Spleen (tissue), 11 donors: Measurements from ENCODE around the gene TYW1B. TPM values are rescaled to one million over a fixed set of nuclear protein-coding genes. Genes with fewer than 3 reads are reported as not detected.
"Not testable (repeated sequence)": the region's sequence is repeated elsewhere in the genome, so short reads cannot be mapped to it uniquely, and the experiment has no call there.

Source experiments
- DNase-seq: peaks from one replicate; pipeline ENCODE4 v3.0.0-alpha.2; 2020
- H3K27ac ChIP-seq, 8 donors: fragments of 200-600 bp; sonication (generic) in 7 of 8; 1 replicate in 4 of 8; 2 replicates in 4 of 8; pipeline versions ENCODE4 v1.5.0 to v1.8.0; 2016 to 2021; ENCODE audit warnings: inconsistent platforms in 4 of 8, mild to moderate bottlenecking in 4 of 8, moderate library complexity in 1 of 8
- H3K27me3 ChIP-seq, 7 donors: fragments of 200-600 bp; sonication (generic) in 6 of 7; replicated peaks in 1 of 7; 1 replicate in 4 of 7; 2 replicates in 3 of 7; pipeline versions ENCODE4 v1.5.0 to v1.8.0; 2016 to 2021; ENCODE audit warnings: inconsistent platforms in 3 of 7, mild to moderate bottlenecking in 1 of 7
- H3K36me3 ChIP-seq, 6 donors: fragments of 200-600 bp; sonication (generic) in 5 of 6; 1 replicate in 4 of 6; 2 replicates in 2 of 6; pipeline versions ENCODE4 v1.5.0 to v1.8.0; 2016 to 2021; ENCODE audit warnings: inconsistent platforms in 2 of 6
- H3K4me1 ChIP-seq, 6 donors: fragments of 200-600 bp; sonication (generic) in 5 of 6; 1 replicate in 3 of 6; 2 replicates in 3 of 6; pipeline versions ENCODE4 v1.5.0 to v1.8.0; 2016 to 2021; ENCODE audit warnings: inconsistent platforms in 3 of 6
- H3K4me3 ChIP-seq, 8 donors: fragments of 200-600 bp; sonication (generic) in 7 of 8; 1 replicate in 4 of 8; 2 replicates in 4 of 8; pipeline versions ENCODE4 v1.5.0 to v1.8.0; 2016 to 2021; ENCODE audit warnings: inconsistent platforms in 4 of 8, mild to moderate bottlenecking in 4 of 8, moderate library complexity in 2 of 8
- H3K9me3 ChIP-seq, 8 donors: fragments of 200-600 bp; sonication (generic) in 7 of 8; 1 replicate in 4 of 8; 2 replicates in 4 of 8; pipeline versions ENCODE4 v1.5.0 to v1.8.0; 2016 to 2021; ENCODE audit warnings: inconsistent platforms in 4 of 8
- POLR2A ChIP-seq, 3 donors: fragments of 450-650 bp; IDR thresholded peaks; one replicate each; pipeline ENCODE4 v1.5.1; 2017; ENCODE audit warnings: antibody characterized with exemption in 3 of 3, mild to moderate bottlenecking in 1 of 3
- POLR2AphosphoS5 ChIP-seq, 3 donors: sonication (generic); formaldehyde crosslinking; IDR thresholded peaks; one replicate each; pipeline ENCODE4 v1.5.1; 2017; ENCODE audit warnings: antibody characterized with exemption in 3 of 3
- WGBS, 5 donors: extraction: QIAGEN DNeasy Blood & Tissue Kit in 3 of 5; methylation state at CpG; one replicate each; pipeline versions ENCODE4 v1.1.5 to v1.1.7; 2013 to 2018; 5-methylcytosine and 5-hydroxymethylcytosine counted together
- intact Hi-C: fragments of 100-400 bp; cut with DNase I; formaldehyde crosslinking; loops from one replicate; pipeline ENCODE4 v1.15.0; 2023; ENCODE audit warnings: low total_unique reads
- polyA plus RNA-seq, 3 donors: library from polyadenylated mRNA; stranded (reverse); fragments of 200-250 nt; gene quantifications; one replicate each; pipeline ENCODE4 v1.2.1, GENCODE V29; 2013
- total RNA-seq, 7 donors: library from RNA; depleted of rRNA in 3 of 7; stranded (reverse); fragments of >200 nt in 3 of 7; fragmentation: NEBNext Ultra II Directional in 4 of 7; extraction: Animal tissue kit (Norgen Biotek cat#: 25700) in 4 of 7; gene quantifications; one replicate each; pipeline versions ENCODE4 v1.1.0 to v1.2.1, GENCODE V29; 2016 to 2021
- TF ChIP-seq, protein P1 (sequence below), 11 experiments: fragments of 200-600 bp in 7 of 11; fragments of 450-650 bp in 4 of 11; sonication (generic) in 4 of 11; IDR thresholded peaks in 8 of 11; conservative IDR thresholded peaks in 3 of 11; 1 replicate in 7 of 11; 2 replicates in 4 of 11; pipeline versions ENCODE4 v1.4.0 to v1.8.0; 2016 to 2021; ENCODE audit warnings: antibody characterized with exemption in 11 of 11, inconsistent platforms in 4 of 11, mild to moderate bottlenecking in 1 of 11
- donor health status: healthy with polysubstance abuse.
- donor health status: DM: no; HTN: no; CAD: no; lungs with moderate emphysema.
- donor health status: DM: no; HTN: no; CAD: no.
- donor health status: Bipolar disorder and iron deficiency.
- donor health status: healthy.
- donor health status: DM: no; HTN: no; CAD: no.
- donor health status: DM: yes; HTN: yes; CAD: no.

TYW1B gene
- total and polyA plus RNA-seq, 10 donors, result 1.2 to 8.3 (median 4.1) TPM

DNA sequence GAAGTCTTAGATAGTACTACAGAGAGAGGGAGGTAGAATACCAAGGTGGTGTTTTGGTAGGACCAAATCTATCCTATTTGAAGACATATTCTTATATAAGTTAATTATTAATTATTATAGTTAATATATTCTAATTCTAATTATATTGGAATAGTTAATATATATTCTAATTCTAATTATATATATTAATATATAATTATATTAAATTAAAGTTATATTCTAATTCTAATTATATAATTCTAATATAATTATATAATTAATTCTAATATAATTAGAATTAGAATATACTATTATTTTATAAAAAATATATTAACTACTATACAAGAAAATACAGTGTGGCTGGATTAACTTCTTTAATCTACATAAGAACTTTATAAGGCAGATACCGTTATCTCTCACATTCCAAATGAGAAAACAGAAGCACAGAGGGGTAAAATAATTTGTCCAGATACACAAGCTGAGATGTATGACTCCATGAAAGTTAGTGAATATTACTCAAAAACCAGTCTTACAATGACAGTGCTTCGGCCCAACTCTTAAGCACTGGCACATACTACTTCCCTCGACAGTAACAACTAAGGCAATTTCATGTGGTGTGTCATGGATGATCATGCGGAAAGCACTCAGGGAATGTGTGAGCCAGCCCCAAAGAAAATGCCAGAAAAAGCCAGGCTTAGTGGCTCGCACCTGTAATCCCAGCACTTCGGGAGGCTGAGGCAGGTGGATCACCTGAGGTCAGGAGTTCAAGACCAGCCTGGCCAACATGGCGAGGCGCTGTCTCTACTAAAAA, 42.6 kb downstream of the TYW1B start:
- intact Hi-C loops, result no loop called here
- no peak overlapping the region for H3K4me3 ChIP-seq
- no peak overlapping the region for H3K27ac ChIP-seq
- TF ChIP-seq POLR2A (IDR thresholded peaks at IDR 0.05) (no peak), POLR2AphosphoS5 (IDR thresholded peaks at IDR 0.05) (no peak)
- DNase-seq, result no peak
- no peaks in the 10 kb centered on the region for H3K27me3 ChIP-seq
- WGBS, 5 donors, result 94 to 98% (median 95%) methylated on average over 8 of the region's 8 CpGs
- no peaks in the 10 kb centered on the region for H3K9me3 ChIP-seq
- no peaks in the 10 kb centered on the region for H3K4me1 ChIP-seq
- no peaks in the 10 kb centered on the region for H3K36me3 ChIP-seq

DNA sequence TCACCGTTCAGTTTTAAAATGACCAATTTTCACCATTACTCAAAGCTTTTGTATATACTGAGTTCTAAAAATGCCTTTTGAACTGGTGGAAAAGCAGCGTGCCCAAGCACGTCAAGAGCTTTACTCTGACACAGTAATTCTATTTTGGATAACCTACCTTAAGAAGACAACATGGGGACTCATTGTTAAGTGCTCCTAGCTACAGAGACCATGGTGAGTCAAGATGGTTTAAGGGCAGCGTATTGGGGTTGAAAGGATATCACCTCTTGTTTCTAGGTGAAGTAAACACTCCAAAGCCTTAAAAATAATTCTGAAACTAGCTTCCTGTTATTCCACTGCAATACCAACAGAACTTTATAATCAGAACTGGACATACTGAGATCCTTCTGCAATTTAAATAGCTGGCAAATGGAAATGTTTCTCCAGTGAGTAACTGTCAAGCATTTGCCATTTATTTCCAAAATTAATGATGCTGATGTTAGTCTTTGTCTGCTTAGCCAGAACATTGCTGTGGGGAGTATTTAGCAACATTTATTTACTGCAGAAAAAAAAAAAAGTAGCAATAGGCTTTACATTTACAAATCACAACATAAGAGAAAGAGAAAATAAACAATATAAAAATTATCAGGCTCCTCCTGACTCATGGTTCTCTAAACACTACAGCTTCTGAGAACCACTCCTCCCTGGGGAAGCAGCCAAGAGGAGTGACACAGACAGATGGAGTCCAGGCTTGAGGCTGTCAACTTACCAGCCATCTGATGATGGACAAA, 44.2 kb downstream of the TYW1B start:
- H3K36me3 ChIP-seq, H3K9me3 ChIP-seq, DNase-seq, H3K4me1 ChIP-seq, H3K27me3 ChIP-seq, H3K4me3 ChIP-seq, H3K27ac ChIP-seq, intact Hi-C loops: not testable (repeated sequence)
- WGBS, 5 donors, result 68 to 91% (median 73%) methylated on average over 4 of the region's 4 CpGs

DNA sequence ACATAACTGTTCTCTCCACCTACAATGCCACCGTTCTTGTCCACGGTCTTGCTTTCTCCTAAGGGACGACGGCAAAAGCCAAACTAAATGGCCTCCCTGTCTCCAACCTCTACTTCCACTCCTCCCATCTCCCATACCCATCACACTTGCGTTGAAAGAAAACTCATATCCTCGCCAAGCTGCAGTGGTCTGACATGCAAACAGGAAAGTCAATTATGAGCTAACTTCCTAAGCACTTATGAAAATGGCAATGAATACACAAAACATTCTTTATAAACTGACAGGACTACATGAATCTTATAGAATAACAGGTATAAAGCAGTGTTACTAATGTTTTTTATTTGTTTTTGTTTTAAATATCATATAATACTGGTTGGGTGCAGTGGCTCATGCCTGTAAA, 46.4 kb downstream of the TYW1B start:
- H3K4me3 ChIP-seq, result no peak overlapping the region
- no peaks in the 10 kb centered on the region for H3K9me3 ChIP-seq
- DNase-seq, result no peak
- H3K27me3 ChIP-seq, result no peaks in the 10 kb centered on the region
- H3K4me1 ChIP-seq, result no peaks in the 10 kb centered on the region
- peaks cover 0 to 6% (median 0%) of the 10 kb centered on the region in 6 donors for H3K36me3 ChIP-seq
- TF ChIP-seq, protein P1, sequence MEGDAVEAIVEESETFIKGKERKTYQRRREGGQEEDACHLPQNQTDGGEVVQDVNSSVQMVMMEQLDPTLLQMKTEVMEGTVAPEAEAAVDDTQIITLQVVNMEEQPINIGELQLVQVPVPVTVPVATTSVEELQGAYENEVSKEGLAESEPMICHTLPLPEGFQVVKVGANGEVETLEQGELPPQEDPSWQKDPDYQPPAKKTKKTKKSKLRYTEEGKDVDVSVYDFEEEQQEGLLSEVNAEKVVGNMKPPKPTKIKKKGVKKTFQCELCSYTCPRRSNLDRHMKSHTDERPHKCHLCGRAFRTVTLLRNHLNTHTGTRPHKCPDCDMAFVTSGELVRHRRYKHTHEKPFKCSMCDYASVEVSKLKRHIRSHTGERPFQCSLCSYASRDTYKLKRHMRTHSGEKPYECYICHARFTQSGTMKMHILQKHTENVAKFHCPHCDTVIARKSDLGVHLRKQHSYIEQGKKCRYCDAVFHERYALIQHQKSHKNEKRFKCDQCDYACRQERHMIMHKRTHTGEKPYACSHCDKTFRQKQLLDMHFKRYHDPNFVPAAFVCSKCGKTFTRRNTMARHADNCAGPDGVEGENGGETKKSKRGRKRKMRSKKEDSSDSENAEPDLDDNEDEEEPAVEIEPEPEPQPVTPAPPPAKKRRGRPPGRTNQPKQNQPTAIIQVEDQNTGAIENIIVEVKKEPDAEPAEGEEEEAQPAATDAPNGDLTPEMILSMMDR (IDR thresholded peaks at IDR 0.05 in 8 of 11, conservative IDR thresholded peaks at IDR 0.05 in 3 of 11), result no peak
- no peak for TF ChIP-seq POLR2A (IDR thresholded peaks at IDR 0.05)
- no peak for TF ChIP-seq POLR2AphosphoS5 (IDR thresholded peaks at IDR 0.05)
- no peak overlapping the region for H3K27ac ChIP-seq
- 67 to 89% (median 70%) methylated on average over 6 of the region's 6 CpGs for WGBS, 5 donors
- intact Hi-C loops, result no loop called here

DNA sequence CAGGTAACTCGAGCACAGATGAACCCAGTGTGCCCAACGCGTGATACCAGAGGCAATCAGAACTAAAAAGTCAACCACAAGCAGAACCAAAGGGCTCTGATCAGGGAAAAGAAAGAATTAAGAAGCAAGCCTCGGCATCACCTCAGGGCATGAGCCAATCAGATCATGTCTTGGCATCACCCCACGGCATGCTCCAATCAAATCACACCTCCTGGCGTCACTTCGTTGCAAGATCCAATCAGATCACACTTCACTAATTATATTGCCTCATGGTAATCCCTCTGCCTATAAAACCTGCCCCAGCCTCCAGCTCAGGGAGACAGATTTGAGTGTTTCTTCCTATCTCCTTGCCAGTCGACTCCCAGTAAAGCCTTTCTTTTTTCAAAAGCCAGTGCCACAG, 46.8 kb downstream of the TYW1B start:
- H3K4me3 ChIP-seq, result no peak overlapping the region
- H3K27ac ChIP-seq, result no peak overlapping the region
- no peaks in the 10 kb centered on the region for H3K4me1 ChIP-seq
- H3K36me3 ChIP-seq, result peaks cover 0 to 9% (median under 1%) of the 10 kb centered on the region in 6 donors
- TF ChIP-seq POLR2AphosphoS5 (IDR thresholded peaks at IDR 0.05), result no peak
- no peak for TF ChIP-seq POLR2A (IDR thresholded peaks at IDR 0.05)
- no peaks in the 10 kb centered on the region for H3K9me3 ChIP-seq
- WGBS, 5 donors, result 94 to 98% (median 96%) methylated on average over 8 of the region's 8 CpGs
- H3K27me3 ChIP-seq, result no peaks in the 10 kb centered on the region
- intact Hi-C loops, result no loop called here
- no peak for DNase-seq

DNA sequence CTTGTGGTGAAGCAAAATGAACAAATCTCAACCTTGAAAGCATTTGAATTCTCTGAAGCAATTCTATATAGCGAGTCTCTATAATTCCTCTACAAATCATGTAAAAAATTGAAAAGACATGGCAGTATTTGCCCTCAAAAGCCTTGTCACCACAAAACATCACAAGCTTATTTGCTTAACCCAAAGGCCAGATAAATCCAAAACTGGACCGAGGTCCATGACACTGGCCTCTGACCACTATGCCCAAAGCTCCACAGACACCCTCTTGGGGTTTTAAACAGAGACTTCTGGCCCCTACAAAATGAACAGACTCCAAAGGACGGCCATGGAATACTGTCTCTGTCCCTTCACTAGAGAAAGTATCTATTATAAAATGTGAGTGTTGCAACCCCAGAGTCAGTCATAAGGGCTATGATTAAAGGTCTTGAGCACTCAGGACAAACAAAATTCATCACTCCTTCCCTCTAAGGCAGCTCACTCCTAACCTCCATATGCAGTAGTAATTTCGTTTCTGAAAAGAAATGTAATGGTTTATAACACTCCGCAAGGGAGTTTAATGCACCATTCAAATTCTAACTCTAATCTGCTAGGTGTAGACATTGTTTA, 47.6 kb downstream of the TYW1B start:
- H3K9me3 ChIP-seq, H3K4me1 ChIP-seq, H3K4me3 ChIP-seq, intact Hi-C loops, H3K27me3 ChIP-seq, H3K27ac ChIP-seq, DNase-seq: not testable (repeated sequence)
- peaks cover 0 to 16% (median 3%) of the 10 kb centered on the region in 6 donors for H3K36me3 ChIP-seq
- WGBS, 5 donors, result 91 to 97% (median 95%) methylated on average over 5 of the region's 5 CpGs

DNA sequence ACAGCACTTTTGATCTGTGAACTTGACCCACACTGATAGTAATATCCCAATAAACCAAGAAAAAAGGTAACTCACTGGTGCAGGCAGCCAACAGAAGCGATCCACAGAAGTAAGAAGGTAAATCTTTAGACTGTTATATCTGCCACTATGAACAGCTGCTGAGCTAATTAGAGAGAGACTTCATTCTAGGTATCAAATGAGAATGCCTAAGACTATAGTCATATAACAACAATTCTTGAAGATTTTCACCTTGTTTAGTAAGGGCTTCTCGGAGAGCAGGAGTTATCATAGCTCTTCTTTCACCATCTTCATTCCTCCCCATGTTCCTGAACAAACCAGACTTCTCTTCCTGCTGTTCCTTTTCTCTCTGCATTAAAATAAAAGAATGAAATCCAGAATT, 50.8 kb downstream of the TYW1B start:
- H3K9me3 ChIP-seq, H3K27ac ChIP-seq, H3K27me3 ChIP-seq, H3K4me3 ChIP-seq, intact Hi-C loops, H3K4me1 ChIP-seq, DNase-seq: not testable (repeated sequence)
- WGBS, 5 donors, result 86 to 100% (median 97%) methylated on average over 2 of the region's 2 CpGs
- peaks cover 0 to 38% (median 7%) of the 10 kb centered on the region in 6 donors for H3K36me3 ChIP-seq

DNA sequence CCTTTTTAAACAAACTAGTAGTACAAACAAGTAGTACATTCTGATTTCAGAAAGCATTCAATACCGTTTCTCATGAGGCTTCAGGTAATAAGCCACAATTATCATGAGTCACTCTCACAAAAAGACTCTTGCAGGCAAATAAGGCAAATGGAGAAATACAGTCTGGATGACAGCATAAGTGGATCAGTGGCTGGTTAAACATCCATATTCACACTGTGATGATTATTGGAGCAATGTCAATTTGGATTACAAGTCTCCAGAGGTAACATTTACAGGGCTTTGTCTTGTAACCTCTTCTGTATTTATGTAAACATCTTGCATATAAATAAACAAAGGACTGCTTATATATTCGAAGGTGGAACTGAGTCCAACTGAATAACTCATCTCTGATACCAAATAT, 55.4 kb downstream of the TYW1B start:
- H3K27ac ChIP-seq, H3K4me3 ChIP-seq, intact Hi-C loops, H3K27me3 ChIP-seq, H3K4me1 ChIP-seq, DNase-seq, H3K9me3 ChIP-seq: not testable (repeated sequence)
- H3K36me3 ChIP-seq, result peaks cover 0 to 46% (median 7%) of the 10 kb centered on the region in 6 donors
- 82 to 95% (median 90%) methylated on average over 2 of the region's 2 CpGs for WGBS, 5 donors

DNA sequence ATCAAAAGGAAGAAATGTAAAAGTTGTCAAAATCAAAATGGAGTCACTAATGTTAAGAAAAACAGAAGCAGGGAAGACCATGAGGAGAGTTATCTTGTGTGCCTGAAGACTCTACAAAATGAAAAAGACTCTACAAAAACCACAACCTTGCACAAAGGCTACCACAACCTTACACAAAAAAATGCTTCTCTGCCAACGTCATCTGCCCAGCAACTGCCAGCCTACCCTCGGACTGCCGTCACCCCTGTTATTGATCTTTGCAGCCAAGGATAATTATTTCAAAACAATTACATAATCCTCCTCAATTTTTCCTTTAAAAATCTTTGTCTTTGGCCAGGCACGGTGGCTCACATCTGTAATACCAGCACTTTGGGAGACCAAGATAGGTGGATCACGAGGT, 61.0 kb downstream of the TYW1B start:
- H3K27me3 ChIP-seq, H3K4me1 ChIP-seq, DNase-seq, intact Hi-C loops, H3K27ac ChIP-seq, H3K4me3 ChIP-seq: not testable (repeated sequence)
- 83 to 98% (median 95%) methylated on average over 5 of the region's 5 CpGs for WGBS, 5 donors
- Histone ChIP-seq H3K36me3 (peaks cover 0 to 45% (median under 1%) of the 10 kb centered on the region in 6 donors), H3K9me3 (peaks cover 0 to 14% (median 10%) of the 10 kb centered on the region in 8 donors)
